Fibroblast of lung (primary cell): ENCODE measurements around the gene PIR. TPM values are rescaled to one million over a fixed set of nuclear protein-coding genes. Genes with fewer than 3 reads are reported as not detected.
A peak's percentile ranks its signal among the peaks of the same experiment; 100 is the strongest.

ENCODE experiments used
- DNase-seq, 2 donors: peaks; one replicate each; pipeline versions ENCODE4 v3.0.0 to v3.0.0-alpha.2; 2010; ENCODE audit warnings: low read depth in 2 of 2
- H2AFZ ChIP-seq: 2 replicates; pipeline ENCODE4 v1.5.1; 2012; ENCODE audit warnings: low read length, control low read depth, inconsistent platforms
- H3K27ac ChIP-seq: 2 replicates; pipeline ENCODE4 v1.5.1; 2011; ENCODE audit warnings: low read length, control low read depth; ENCODE audit not compliant: insufficient read depth
- H3K27me3 ChIP-seq: 2 replicates; pipeline ENCODE4 v1.5.1; 2011; ENCODE audit warnings: mild to moderate bottlenecking, low read length; ENCODE audit not compliant: control insufficient read depth, insufficient read depth
- H3K36me3 ChIP-seq: 2 replicates; pipeline ENCODE4 v1.5.1; 2011; ENCODE audit warnings: low read length; ENCODE audit not compliant: control insufficient read depth, insufficient read depth
- H3K4me1 ChIP-seq: 2 replicates; pipeline ENCODE4 v1.5.1; 2011; ENCODE audit warnings: low read length; ENCODE audit not compliant: control insufficient read depth, insufficient read depth; ENCODE audit errors: extremely low read depth
- H3K4me2 ChIP-seq: 2 replicates; pipeline ENCODE4 v1.5.1; 2011; ENCODE audit warnings: low read length, control low read depth; ENCODE audit not compliant: insufficient read depth; ENCODE audit errors: extremely low read depth
- H3K4me3 ChIP-seq, 4 experiments: fragments of 200-600 bp in 1 of 4; sonication (generic) in 1 of 4; replicated peaks in 1 of 4; 2 replicates each; pipeline ENCODE4 v1.5.1; 2011 to 2016; ENCODE audit warnings: low read length in 4 of 4, low read depth in 3 of 4, mild to moderate bottlenecking in 3 of 4, control low read depth in 2 of 4, inconsistent platforms in 1 of 4, mixed read lengths in 1 of 4; ENCODE audit not compliant: insufficient read depth in 1 of 4; ENCODE audit errors: control extremely low read depth in 1 of 4
- H3K79me2 ChIP-seq: 2 replicates; pipeline ENCODE4 v1.5.1; 2012; ENCODE audit warnings: mild to moderate bottlenecking, low read length, inconsistent platforms; ENCODE audit not compliant: control insufficient read depth, insufficient read depth
- H3K9ac ChIP-seq: 2 replicates; pipeline ENCODE4 v1.5.1; 2011; ENCODE audit warnings: mild to moderate bottlenecking, low read length, control low read depth; ENCODE audit not compliant: insufficient read depth
- H3K9me3 ChIP-seq: 2 replicates; pipeline ENCODE4 v1.5.1; 2012; ENCODE audit warnings: low read depth, low read length; ENCODE audit not compliant: control insufficient read depth, insufficient read depth
- H4K20me1 ChIP-seq: 2 replicates; pipeline ENCODE4 v1.5.1; 2011; ENCODE audit warnings: low read length; ENCODE audit not compliant: control insufficient read depth, insufficient read depth; ENCODE audit errors: extremely low read depth
- EZH2 ChIP-seq: IDR thresholded peaks from 2 replicates; pipeline ENCODE4 v1.5.1; 2012; ENCODE audit warnings: low read length, control low read depth, mild to moderate bottlenecking; ENCODE audit errors: missing control alignments
- polyA plus RNA-seq, 2 donors: library from polyadenylated mRNA; depleted of rRNA in 1 of 2; stranded (reverse) in 1 of 2; unstranded in 1 of 2; fragments of >200 nt; gene quantifications; 2 replicates each; pipeline ENCODE4 v1.2.1, GENCODE V29; 2011 to 2012; ENCODE audit warnings: missing spikeins in 1 of 2
- total RNA-seq: library from RNA; depleted of rRNA; stranded (reverse); fragments of >200 nt; gene quantifications from 2 replicates; pipeline ENCODE4 v1.2.1, GENCODE V29; 2014
- TF ChIP-seq, protein P1 (sequence below), 2 donors: IDR thresholded peaks in 1 of 2; conservative IDR thresholded peaks in 1 of 2; 1 replicate in 1 of 2; 2 replicates in 1 of 2; pipeline ENCODE4 v1.5.1; 2011 to 2012; ENCODE audit warnings: low read length in 2 of 2, control low read depth in 1 of 2, inconsistent platforms in 1 of 2, low read depth in 1 of 2, mild to moderate bottlenecking in 1 of 2

Gene PIR
- total and polyA plus RNA-seq, 2 donors (not counting 1 experiment from before 2014, with no cell fraction given), result 17.0 to 19.9 TPM

DNA sequence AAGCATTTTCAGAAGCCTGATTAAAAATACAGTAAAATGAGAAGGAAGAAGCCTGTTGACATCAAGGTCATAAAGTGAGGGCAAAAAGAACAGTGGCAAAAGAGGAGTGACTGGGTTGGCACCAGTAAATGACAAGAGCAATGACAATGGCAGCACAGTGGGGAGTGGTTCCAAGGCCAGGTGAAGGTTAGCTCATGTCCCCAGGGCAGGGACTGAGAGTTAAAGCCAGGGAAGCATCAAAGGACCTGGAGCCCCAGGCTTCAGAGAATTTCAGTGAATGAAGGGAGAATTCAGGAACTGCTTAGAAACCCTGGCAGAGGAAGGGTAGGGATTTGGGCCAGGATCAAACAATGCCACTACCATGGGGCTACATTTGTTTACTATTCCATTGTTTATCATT is 149.0 kb downstream of the PIR start:
- no peaks in the 10 kb centered on the region for H4K20me1 ChIP-seq
- peaks cover 2% of the 10 kb centered on the region for H3K4me1 ChIP-seq
- no peaks in the 10 kb centered on the region for H3K79me2 ChIP-seq
- no peak for DNase-seq
- H3K36me3 ChIP-seq, result no peaks in the 10 kb centered on the region
- H3K4me3 ChIP-seq, result no peak overlapping the region
- no peak overlapping the region for H3K4me2 ChIP-seq
- H3K9ac ChIP-seq, result no peak overlapping the region
- H3K27me3 ChIP-seq, result no peaks in the 10 kb centered on the region
- no peak for TF ChIP-seq EZH2
- TF ChIP-seq, protein P1, sequence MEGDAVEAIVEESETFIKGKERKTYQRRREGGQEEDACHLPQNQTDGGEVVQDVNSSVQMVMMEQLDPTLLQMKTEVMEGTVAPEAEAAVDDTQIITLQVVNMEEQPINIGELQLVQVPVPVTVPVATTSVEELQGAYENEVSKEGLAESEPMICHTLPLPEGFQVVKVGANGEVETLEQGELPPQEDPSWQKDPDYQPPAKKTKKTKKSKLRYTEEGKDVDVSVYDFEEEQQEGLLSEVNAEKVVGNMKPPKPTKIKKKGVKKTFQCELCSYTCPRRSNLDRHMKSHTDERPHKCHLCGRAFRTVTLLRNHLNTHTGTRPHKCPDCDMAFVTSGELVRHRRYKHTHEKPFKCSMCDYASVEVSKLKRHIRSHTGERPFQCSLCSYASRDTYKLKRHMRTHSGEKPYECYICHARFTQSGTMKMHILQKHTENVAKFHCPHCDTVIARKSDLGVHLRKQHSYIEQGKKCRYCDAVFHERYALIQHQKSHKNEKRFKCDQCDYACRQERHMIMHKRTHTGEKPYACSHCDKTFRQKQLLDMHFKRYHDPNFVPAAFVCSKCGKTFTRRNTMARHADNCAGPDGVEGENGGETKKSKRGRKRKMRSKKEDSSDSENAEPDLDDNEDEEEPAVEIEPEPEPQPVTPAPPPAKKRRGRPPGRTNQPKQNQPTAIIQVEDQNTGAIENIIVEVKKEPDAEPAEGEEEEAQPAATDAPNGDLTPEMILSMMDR (conservative IDR thresholded peaks at IDR 0.05 in 1 of 2, IDR thresholded peaks at IDR 0.05 in 1 of 2; ENCODE audit: low read depth in 1 of 2, low read length in 2 of 2), result no peak
- no peak overlapping the region for H3K27ac ChIP-seq
- H3K9me3 ChIP-seq, result no peaks in the 10 kb centered on the region
- H2AFZ ChIP-seq, result no peak overlapping the region

DNA sequence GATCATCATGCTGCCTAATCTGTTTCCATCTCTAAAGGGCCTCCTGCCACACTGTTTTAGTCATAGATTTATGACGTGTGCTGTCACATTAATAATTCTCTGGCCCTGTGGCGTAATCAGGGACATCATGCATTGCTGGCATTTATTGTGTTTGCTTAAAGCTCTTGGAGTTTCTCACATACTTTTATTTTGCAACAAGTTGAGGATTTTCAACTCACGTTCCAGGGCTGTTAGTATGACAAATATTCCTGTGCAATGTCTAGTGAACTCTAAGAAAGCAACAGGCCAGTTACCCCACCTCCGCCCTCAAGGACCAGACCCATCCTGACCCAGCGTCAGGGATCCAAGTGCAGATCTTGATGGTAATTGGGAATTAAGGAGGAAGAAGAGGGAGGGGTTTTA is 150.1 kb downstream of the PIR start:
- TF ChIP-seq, protein P1 (conservative IDR thresholded peaks at IDR 0.05 in 1 of 2, IDR thresholded peaks at IDR 0.05 in 1 of 2; ENCODE audit: low read depth in 1 of 2, low read length in 2 of 2), result no peak
- no peak for TF ChIP-seq EZH2
- no peak overlapping the region for H3K9ac ChIP-seq
- peaks cover 4% of the 10 kb centered on the region for H3K27me3 ChIP-seq
- peaks cover 2% of the 10 kb centered on the region for H3K4me1 ChIP-seq
- no peak overlapping the region for H2AFZ ChIP-seq
- no peak overlapping the region for H3K4me2 ChIP-seq
- H3K27ac ChIP-seq, result no peak overlapping the region
- DNase-seq, result peak in 1 of 2 donors; percentile 83
- H3K4me3 ChIP-seq, result no peak overlapping the region
- no peaks in the 10 kb centered on the region for H3K36me3 ChIP-seq
- no peaks in the 10 kb centered on the region for H3K79me2 ChIP-seq
- no peaks in the 10 kb centered on the region for H3K9me3 ChIP-seq
- H4K20me1 ChIP-seq, result no peaks in the 10 kb centered on the region

DNA sequence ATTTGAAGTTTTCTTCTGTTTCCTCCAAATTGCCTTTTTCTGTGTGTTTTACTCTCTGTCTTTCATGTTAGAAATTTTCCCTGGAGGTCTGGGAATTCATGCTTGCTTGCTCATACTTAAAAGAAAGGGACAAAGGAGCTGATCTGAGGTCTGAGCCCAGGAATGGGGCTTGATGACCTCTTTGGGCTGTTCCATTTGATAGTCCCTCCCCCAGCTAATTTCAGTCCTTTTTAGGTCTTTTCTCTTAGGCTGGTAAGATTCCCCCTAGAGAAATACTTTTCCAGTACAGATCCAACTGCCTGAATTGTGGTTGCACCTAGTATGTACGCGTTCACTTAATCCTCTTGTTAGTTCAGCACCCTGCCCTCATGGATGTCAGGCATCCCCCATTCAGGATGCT is 152.3 kb downstream of the PIR start:
- Histone ChIP-seq H3K27ac (no peak overlapping the region), H3K79me2 (no peaks in the 10 kb centered on the region), H3K9ac (no peak overlapping the region), H3K36me3 (no peaks in the 10 kb centered on the region), H3K4me1 (peaks cover 2% of the 10 kb centered on the region), H3K4me3 (no peak overlapping the region), H3K27me3 (peaks cover 4% of the 10 kb centered on the region), H3K4me2 (no peak overlapping the region), H3K9me3 (no peaks in the 10 kb centered on the region), H4K20me1 (no peaks in the 10 kb centered on the region), H2AFZ (no peak overlapping the region)
- TF ChIP-seq, protein P1 (conservative IDR thresholded peaks at IDR 0.05 in 1 of 2, IDR thresholded peaks at IDR 0.05 in 1 of 2; ENCODE audit: low read depth in 1 of 2, low read length in 2 of 2), result no peak
- no peak for TF ChIP-seq EZH2
- DNase-seq, result no peak
